ENCODE data around the gene DSCAML1.

Gene DSCAML1

GRCh38 chr11:117418737-117419481, 378.1 kb downstream of the DSCAML1 start:
- H2AFZ ChIP-seq (ENCODE audit: low read length), result no peak overlapping the region
- H3K27ac ChIP-seq (replicated peaks; ENCODE audit: low read length), result no peak overlapping the region
- no CpG with 5 or more reads among the region's 12 CpGs for WGBS, 2 donors (ENCODE audit: extremely low coverage in 2 of 2, insufficient read length in 2 of 2, insufficient replicate concordance in 1 of 2)
- no peak overlapping the region for H4K8ac ChIP-seq (ENCODE audit: low read depth, low read length)
- H3K14ac ChIP-seq (ENCODE audit: low read length), result no peak overlapping the region
- H3K79me1 ChIP-seq (ENCODE audit: low read depth, low read length), result no peaks in the 10 kb centered on the region
- no peak overlapping the region for H2BK15ac ChIP-seq (ENCODE audit: low read length)
- no peak overlapping the region for H2BK120ac ChIP-seq (ENCODE audit: low read depth, low read length)
- no peak overlapping the region for H3K4me2 ChIP-seq (ENCODE audit: insufficient read depth, low read length, poor library complexity, severe bottlenecking)
- H3K4me3 ChIP-seq (ENCODE audit: low read length in 2 of 2), result no peak overlapping the region
- no peak overlapping the region for H4K91ac ChIP-seq (ENCODE audit: low read depth, low read length, poor library complexity)
- H3K4me1 ChIP-seq (ENCODE audit: control insufficient read depth in 2 of 2, insufficient read depth in 1 of 2, low read depth in 1 of 2, low read length in 2 of 2), result no peaks in the 10 kb centered on the region
- H2BK12ac ChIP-seq (ENCODE audit: low read length), result no peak overlapping the region
- no peak overlapping the region for H3K4ac ChIP-seq (ENCODE audit: low read length)
- H3K9ac ChIP-seq (ENCODE audit: low read depth, low read length, poor library complexity), result no peak overlapping the region
- no peak overlapping the region for H3K23ac ChIP-seq (ENCODE audit: low read depth, low read length, poor library complexity)
- peaks cover 0 to 1% of the 10 kb centered on the region in 2 donors for H3K36me3 ChIP-seq (replicated peaks in 1 of 2; ENCODE audit: control insufficient read depth in 2 of 2, insufficient read depth in 2 of 2, low read length in 2 of 2)
- no peak overlapping the region for H3K18ac ChIP-seq (ENCODE audit: low read length)
- H3K9me3 ChIP-seq (replicated peaks in 1 of 2; ENCODE audit: control insufficient read depth in 2 of 2, insufficient read depth in 1 of 2, low read depth in 1 of 2, low read length in 2 of 2), result no peaks in the 10 kb centered on the region
- H2BK5ac ChIP-seq (ENCODE audit: low read length), result no peak overlapping the region
- peaks cover 0 to 21% (median 0%) of the 10 kb centered on the region in 3 experiments for H3K27me3 ChIP-seq (ENCODE audit: control insufficient read depth in 3 of 3, insufficient read depth in 3 of 3, low read depth in 1 of 3, low read length in 3 of 3)
- DNase-seq (ENCODE audit: low spot score), result no peak
- no peak overlapping the region for H2AK5ac ChIP-seq (ENCODE audit: low read depth, low read length)

- no peak for DNase-seq (ENCODE audit: low spot score)
- no CpG with 5 or more reads among the region's 12 CpGs for WGBS, 2 donors (ENCODE audit: extremely low coverage in 2 of 2, insufficient read length in 2 of 2, insufficient replicate concordance in 1 of 2)
- no peaks in the 10 kb centered on the region for H3K79me1 ChIP-seq (ENCODE audit: low read depth, low read length)
Measured at GRCh38 chr11:117417856-117418255, 379.2 kb downstream of the DSCAML1 start.

GRCh38 chr11:117417342-117417741, 379.7 kb downstream of the DSCAML1 start:
- Histone ChIP-seq H3K79me1 (ENCODE audit: low read depth, low read length) (no peaks in the 10 kb centered on the region), H3K27me3 (ENCODE audit: control insufficient read depth in 3 of 3, insufficient read depth in 3 of 3, low read depth in 1 of 3, low read length in 3 of 3) (peaks cover 0 to 11% (median 0%) of the 10 kb centered on the region in 3 experiments), H3K4me2 (ENCODE audit: insufficient read depth, low read length, poor library complexity, severe bottlenecking) (no peak overlapping the region), H3K4me3 (ENCODE audit: low read length in 2 of 2) (no peak overlapping the region), H2BK12ac (ENCODE audit: low read length) (no peak overlapping the region), H3K14ac (ENCODE audit: low read length) (no peak overlapping the region), H3K9ac (ENCODE audit: low read depth, low read length, poor library complexity) (no peak overlapping the region), H2BK15ac (ENCODE audit: low read length) (no peak overlapping the region), H3K4ac (ENCODE audit: low read length) (no peak overlapping the region), H2BK5ac (ENCODE audit: low read length) (no peak overlapping the region), H3K36me3 (replicated peaks in 1 of 2; ENCODE audit: control insufficient read depth in 2 of 2, insufficient read depth in 2 of 2, low read length in 2 of 2) (peaks cover 1 to 4% of the 10 kb centered on the region in 2 donors), H3K23ac (ENCODE audit: low read depth, low read length, poor library complexity) (no peak overlapping the region), H4K91ac (ENCODE audit: low read depth, low read length, poor library complexity) (no peak overlapping the region), H4K8ac (ENCODE audit: low read depth, low read length) (no peak overlapping the region), H2AFZ (ENCODE audit: low read length) (no peak overlapping the region), H2BK120ac (ENCODE audit: low read depth, low read length) (no peak overlapping the region), H2AK5ac (ENCODE audit: low read depth, low read length) (no peak overlapping the region), H3K18ac (ENCODE audit: low read length) (no peak overlapping the region), H3K9me3 (replicated peaks in 1 of 2; ENCODE audit: control insufficient read depth in 2 of 2, insufficient read depth in 1 of 2, low read depth in 1 of 2, low read length in 2 of 2) (no peaks in the 10 kb centered on the region), H3K4me1 (ENCODE audit: control insufficient read depth in 2 of 2, insufficient read depth in 1 of 2, low read depth in 1 of 2, low read length in 2 of 2) (no peaks in the 10 kb centered on the region), H3K27ac (replicated peaks; ENCODE audit: low read length) (no peak overlapping the region)
- no peak for DNase-seq (ENCODE audit: low spot score)
- WGBS, 2 donors (ENCODE audit: extremely low coverage in 2 of 2, insufficient read length in 2 of 2, insufficient replicate concordance in 1 of 2), result no CpG with 5 or more reads among the region's 6 CpGs

More at GRCh38 chr11:117417856-117418255, 379.2 kb downstream of the DSCAML1 start:
- Histone ChIP-seq H3K36me3 (replicated peaks in 1 of 2; ENCODE audit: control insufficient read depth in 2 of 2, insufficient read depth in 2 of 2, low read length in 2 of 2) (peaks cover 1 to 4% of the 10 kb centered on the region in 2 donors), H3K4me3 (ENCODE audit: low read length in 2 of 2) (no peak overlapping the region), H3K4ac (ENCODE audit: low read length) (no peak overlapping the region), H3K27me3 (ENCODE audit: control insufficient read depth in 3 of 3, insufficient read depth in 3 of 3, low read depth in 1 of 3, low read length in 3 of 3) (peaks cover 0 to 14% (median 0%) of the 10 kb centered on the region in 3 experiments), H2BK15ac (ENCODE audit: low read length) (no peak overlapping the region), H3K23ac (ENCODE audit: low read depth, low read length, poor library complexity) (no peak overlapping the region), H2BK120ac (ENCODE audit: low read depth, low read length) (no peak overlapping the region), H3K4me1 (ENCODE audit: control insufficient read depth in 2 of 2, insufficient read depth in 1 of 2, low read depth in 1 of 2, low read length in 2 of 2) (no peaks in the 10 kb centered on the region), H3K9me3 (replicated peaks in 1 of 2; ENCODE audit: control insufficient read depth in 2 of 2, insufficient read depth in 1 of 2, low read depth in 1 of 2, low read length in 2 of 2) (no peaks in the 10 kb centered on the region), H4K91ac (ENCODE audit: low read depth, low read length, poor library complexity) (no peak overlapping the region), H3K27ac (replicated peaks; ENCODE audit: low read length) (no peak overlapping the region), H3K4me2 (ENCODE audit: insufficient read depth, low read length, poor library complexity, severe bottlenecking) (no peak overlapping the region), H2AFZ (ENCODE audit: low read length) (no peak overlapping the region), H3K14ac (ENCODE audit: low read length) (peak overlapping the region; percentile 28), H4K8ac (ENCODE audit: low read depth, low read length) (no peak overlapping the region), H2BK12ac (ENCODE audit: low read length) (no peak overlapping the region), H3K9ac (ENCODE audit: low read depth, low read length, poor library complexity) (no peak overlapping the region), H2AK5ac (ENCODE audit: low read depth, low read length) (no peak overlapping the region), H3K18ac (ENCODE audit: low read length) (no peak overlapping the region), H2BK5ac (ENCODE audit: low read length) (no peak overlapping the region)

- Histone ChIP-seq H3K79me1 (ENCODE audit: low read depth, low read length) (no peaks in the 10 kb centered on the region), H2BK120ac (ENCODE audit: low read depth, low read length) (no peak overlapping the region), H3K4ac (ENCODE audit: low read length) (no peak overlapping the region), H2BK5ac (ENCODE audit: low read length) (no peak overlapping the region), H3K4me1 (ENCODE audit: control insufficient read depth in 2 of 2, insufficient read depth in 1 of 2, low read depth in 1 of 2, low read length in 2 of 2) (peaks cover 0 to 2% of the 10 kb centered on the region in 2 donors), H2BK12ac (ENCODE audit: low read length) (no peak overlapping the region), H3K4me3 (ENCODE audit: low read length in 2 of 2) (no peak overlapping the region), H3K36me3 (replicated peaks in 1 of 2; ENCODE audit: control insufficient read depth in 2 of 2, insufficient read depth in 2 of 2, low read length in 2 of 2) (peaks cover 3 to 11% of the 10 kb centered on the region in 2 donors), H3K9me3 (replicated peaks in 1 of 2; ENCODE audit: control insufficient read depth in 2 of 2, insufficient read depth in 1 of 2, low read depth in 1 of 2, low read length in 2 of 2) (no peaks in the 10 kb centered on the region), H3K18ac (ENCODE audit: low read length) (no peak overlapping the region), H3K14ac (ENCODE audit: low read length) (no peak overlapping the region), H3K9ac (ENCODE audit: low read depth, low read length, poor library complexity) (no peak overlapping the region), H3K23ac (ENCODE audit: low read depth, low read length, poor library complexity) (no peak overlapping the region), H3K27me3 (ENCODE audit: control insufficient read depth in 3 of 3, insufficient read depth in 3 of 3, low read depth in 1 of 3, low read length in 3 of 3) (no peaks in the 10 kb centered on the region), H2BK15ac (ENCODE audit: low read length) (no peak overlapping the region), H3K27ac (replicated peaks; ENCODE audit: low read length) (no peak overlapping the region), H4K8ac (ENCODE audit: low read depth, low read length) (no peak overlapping the region), H2AFZ (ENCODE audit: low read length) (no peak overlapping the region), H2AK5ac (ENCODE audit: low read depth, low read length) (no peak overlapping the region), H4K91ac (ENCODE audit: low read depth, low read length, poor library complexity) (no peak overlapping the region), H3K4me2 (ENCODE audit: insufficient read depth, low read length, poor library complexity, severe bottlenecking) (no peak overlapping the region)
- DNase-seq (ENCODE audit: low spot score), result no peak
- WGBS, 2 donors (ENCODE audit: extremely low coverage in 2 of 2, insufficient read length in 2 of 2, insufficient replicate concordance in 1 of 2), result no CpG with 5 or more reads among the region's 8 CpGs
Measured at GRCh38 chr11:117415358-117415896, 381.6 kb downstream of the DSCAML1 start.
